Ectodermal cell (in vitro differentiated cells): ENCODE measurements around the gene DIDO1.

Experiments used
- H3K27ac ChIP-seq: 2 replicates; pipeline ENCODE4 v1.7.0; 2013; ENCODE audit warnings: mild to moderate bottlenecking, low read depth, low read length; ENCODE audit not compliant: insufficient read depth, poor library complexity, severe bottlenecking
- H3K27me3 ChIP-seq: 2 replicates; pipeline ENCODE4 v1.7.0; 2013; ENCODE audit warnings: mild to moderate bottlenecking, low read length; ENCODE audit not compliant: insufficient read depth, control insufficient read depth, poor library complexity, severe bottlenecking
- H3K36me3 ChIP-seq: one replicate; pipeline ENCODE4 v1.7.0; 2013; ENCODE audit warnings: low read length; ENCODE audit not compliant: control insufficient read depth, insufficient read depth
- H3K4me1 ChIP-seq: one replicate; pipeline ENCODE4 v1.7.0; 2013; ENCODE audit warnings: low read length; ENCODE audit not compliant: control insufficient read depth, insufficient read depth
- H3K4me3 ChIP-seq: 2 replicates; pipeline ENCODE4 v1.7.0; 2013; ENCODE audit warnings: low read depth, low read length, control low read depth; ENCODE audit not compliant: insufficient read depth
- H3K9me3 ChIP-seq: 2 replicates; pipeline ENCODE4 v1.7.0; 2013; ENCODE audit warnings: mild to moderate bottlenecking, low read length, moderate library complexity; ENCODE audit not compliant: control insufficient read depth
- WGBS, 2 experiments: methylation state at CpG; one replicate each; pipeline ENCODE4 v1.1.7; 2013; ENCODE audit warnings: missing lambda C conversion rate in 2 of 2; 5-methylcytosine and 5-hydroxymethylcytosine counted together

Gene DIDO1

GRCh38 chr20:62949153-62949821, 23.0 kb upstream of the DIDO1 start:
- 95 to 96% methylated on average over 6 of the region's 6 CpGs for WGBS, 2 experiments
- Histone ChIP-seq H3K27me3 (peaks cover 4% of the 10 kb centered on the region), H3K36me3 (peaks cover 37% of the 10 kb centered on the region), H3K27ac (no peak overlapping the region), H3K9me3 (no peaks in the 10 kb centered on the region), H3K4me1 (peaks cover 13% of the 10 kb centered on the region), H3K4me3 (no peak overlapping the region)

- WGBS, 2 experiments, result 90 to 91% methylated on average over 17 of the region's 17 CpGs
- no peak overlapping the region for H3K4me3 ChIP-seq
- peaks cover 4% of the 10 kb centered on the region for H3K4me1 ChIP-seq
- H3K27ac ChIP-seq, result no peak overlapping the region
- peaks cover 4% of the 10 kb centered on the region for H3K27me3 ChIP-seq
- H3K36me3 ChIP-seq, result peaks cover 51% of the 10 kb centered on the region
- H3K9me3 ChIP-seq, result no peaks in the 10 kb centered on the region
Observed at GRCh38 chr20:62947532-62948300, 21.4 kb upstream of the DIDO1 start.

GRCh38 chr20:62946918-62947317, 20.6 kb upstream of the DIDO1 start:
- 95% methylated on average over 10 of the region's 10 CpGs for WGBS, 2 experiments
- no peak overlapping the region for H3K27ac ChIP-seq
- H3K27me3 ChIP-seq, result no peaks in the 10 kb centered on the region
- peaks cover 51% of the 10 kb centered on the region for H3K36me3 ChIP-seq
- H3K9me3 ChIP-seq, result no peaks in the 10 kb centered on the region
- H3K4me1 ChIP-seq, result peaks cover under 1% of the 10 kb centered on the region
- no peak overlapping the region for H3K4me3 ChIP-seq

- WGBS, 2 experiments, result 96 to 97% methylated on average over 25 of the region's 25 CpGs
- no peak overlapping the region for H3K4me3 ChIP-seq
- H3K36me3 ChIP-seq, result peaks cover 51% of the 10 kb centered on the region
Observed at GRCh38 chr20:62945771-62946339, 19.6 kb upstream of the DIDO1 start.

GRCh38 chr20:62944746-62945145, 18.4 kb upstream of the DIDO1 start:
- Histone ChIP-seq H3K36me3 (peaks cover 51% of the 10 kb centered on the region), H3K27ac (no peak overlapping the region), H3K4me1 (peaks cover 3% of the 10 kb centered on the region), H3K9me3 (no peaks in the 10 kb centered on the region), H3K27me3 (no peaks in the 10 kb centered on the region), H3K4me3 (no peak overlapping the region)
- 94 to 95% methylated on average over 10 of the region's 10 CpGs for WGBS, 2 experiments

More at GRCh38 chr20:62945771-62946339, 19.6 kb upstream of the DIDO1 start:
- Histone ChIP-seq H3K4me1 (no peaks in the 10 kb centered on the region), H3K9me3 (no peaks in the 10 kb centered on the region), H3K27me3 (no peaks in the 10 kb centered on the region), H3K27ac (no peak overlapping the region)

- Histone ChIP-seq H3K36me3 (peaks cover 51% of the 10 kb centered on the region), H3K9me3 (no peaks in the 10 kb centered on the region)
- WGBS, 2 experiments, result 96 to 98% methylated on average over 8 of the region's 8 CpGs
Observed at GRCh38 chr20:62944184-62944583, 17.9 kb upstream of the DIDO1 start.

GRCh38 chr20:62943396-62943795, 17.1 kb upstream of the DIDO1 start:
- H3K9me3 ChIP-seq, result no peaks in the 10 kb centered on the region
- WGBS, 2 experiments, result 95 to 96% methylated on average over 14 of the region's 14 CpGs
- peaks cover 9% of the 10 kb centered on the region for H3K4me1 ChIP-seq
- peaks cover 45% of the 10 kb centered on the region for H3K36me3 ChIP-seq
- H3K27ac ChIP-seq, result no peak overlapping the region
- H3K27me3 ChIP-seq, result no peaks in the 10 kb centered on the region
- H3K4me3 ChIP-seq, result no peak overlapping the region

More at GRCh38 chr20:62944184-62944583, 17.9 kb upstream of the DIDO1 start:
- H3K4me3 ChIP-seq, result no peak overlapping the region
- peaks cover 7% of the 10 kb centered on the region for H3K4me1 ChIP-seq
- H3K27ac ChIP-seq, result no peak overlapping the region
- H3K27me3 ChIP-seq, result no peaks in the 10 kb centered on the region

- 97 to 100% methylated on average over 2 of the region's 2 CpGs for WGBS, 2 experiments
- Histone ChIP-seq H3K27me3 (no peaks in the 10 kb centered on the region), H3K4me1 (peaks cover 9% of the 10 kb centered on the region), H3K9me3 (no peaks in the 10 kb centered on the region), H3K4me3 (no peak overlapping the region), H3K27ac (no peak overlapping the region), H3K36me3 (peaks cover 41% of the 10 kb centered on the region)
Observed at GRCh38 chr20:62942456-62942855, 16.2 kb upstream of the DIDO1 start.

GRCh38 chr20:62941792-62942191, 15.5 kb upstream of the DIDO1 start:
- peaks cover 37% of the 10 kb centered on the region for H3K36me3 ChIP-seq
- peaks cover 9% of the 10 kb centered on the region for H3K4me1 ChIP-seq
- no peak overlapping the region for H3K27ac ChIP-seq
- H3K27me3 ChIP-seq, result no peaks in the 10 kb centered on the region
- H3K4me3 ChIP-seq, result no peak overlapping the region
- 98 to 100% methylated on average over 1 of the region's 1 CpG for WGBS, 2 experiments
- H3K9me3 ChIP-seq, result no peaks in the 10 kb centered on the region

GRCh38 chr20:62940875-62941274, 14.6 kb upstream of the DIDO1 start:
- Histone ChIP-seq H3K4me1 (peaks cover 12% of the 10 kb centered on the region), H3K4me3 (no peak overlapping the region), H3K27ac (no peak overlapping the region), H3K36me3 (peaks cover 28% of the 10 kb centered on the region), H3K27me3 (no peaks in the 10 kb centered on the region), H3K9me3 (no peaks in the 10 kb centered on the region)
- WGBS, 2 experiments, result 96% methylated on average over 8 of the region's 8 CpGs
